WI38 (cell line): Measurements from ENCODE around the gene EPHB2.

Source experiments
- H3K4me3 ChIP-seq: 2 replicates; pipeline ENCODE4 v1.5.1; 2011; ENCODE audit warnings: low read depth, mild to moderate bottlenecking, control low read depth, low read length
- TF ChIP-seq, protein P1 (sequence below): IDR thresholded peaks from 2 replicates; pipeline ENCODE4 v1.5.1; 2012; ENCODE audit warnings: low read depth, mild to moderate bottlenecking, control low read depth, low read length

The EPHB2 gene

DNA sequence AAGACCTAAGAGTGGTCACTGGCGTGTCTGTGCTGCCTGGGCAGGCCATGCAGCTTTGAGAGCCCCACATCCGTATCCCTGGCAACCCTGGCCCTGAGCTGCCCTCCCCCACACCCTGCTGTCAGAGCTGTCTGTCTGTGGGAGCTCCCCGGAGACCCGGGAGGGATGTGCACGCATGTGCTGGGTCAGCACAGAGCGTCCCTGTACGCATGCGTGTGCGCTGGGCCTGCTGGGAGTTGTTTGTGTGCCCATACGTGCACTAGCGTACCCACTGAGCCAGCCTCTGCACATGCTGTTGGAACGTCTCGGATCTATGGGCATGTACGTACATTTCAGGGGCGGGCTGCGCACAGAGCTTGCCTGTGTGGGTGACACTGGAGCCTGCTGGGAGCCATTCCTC lies 89.3 kb downstream of the EPHB2 start:
- H3K4me3 ChIP-seq = no peak overlapping the region
- TF ChIP-seq, protein P1, sequence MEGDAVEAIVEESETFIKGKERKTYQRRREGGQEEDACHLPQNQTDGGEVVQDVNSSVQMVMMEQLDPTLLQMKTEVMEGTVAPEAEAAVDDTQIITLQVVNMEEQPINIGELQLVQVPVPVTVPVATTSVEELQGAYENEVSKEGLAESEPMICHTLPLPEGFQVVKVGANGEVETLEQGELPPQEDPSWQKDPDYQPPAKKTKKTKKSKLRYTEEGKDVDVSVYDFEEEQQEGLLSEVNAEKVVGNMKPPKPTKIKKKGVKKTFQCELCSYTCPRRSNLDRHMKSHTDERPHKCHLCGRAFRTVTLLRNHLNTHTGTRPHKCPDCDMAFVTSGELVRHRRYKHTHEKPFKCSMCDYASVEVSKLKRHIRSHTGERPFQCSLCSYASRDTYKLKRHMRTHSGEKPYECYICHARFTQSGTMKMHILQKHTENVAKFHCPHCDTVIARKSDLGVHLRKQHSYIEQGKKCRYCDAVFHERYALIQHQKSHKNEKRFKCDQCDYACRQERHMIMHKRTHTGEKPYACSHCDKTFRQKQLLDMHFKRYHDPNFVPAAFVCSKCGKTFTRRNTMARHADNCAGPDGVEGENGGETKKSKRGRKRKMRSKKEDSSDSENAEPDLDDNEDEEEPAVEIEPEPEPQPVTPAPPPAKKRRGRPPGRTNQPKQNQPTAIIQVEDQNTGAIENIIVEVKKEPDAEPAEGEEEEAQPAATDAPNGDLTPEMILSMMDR = no peak

DNA sequence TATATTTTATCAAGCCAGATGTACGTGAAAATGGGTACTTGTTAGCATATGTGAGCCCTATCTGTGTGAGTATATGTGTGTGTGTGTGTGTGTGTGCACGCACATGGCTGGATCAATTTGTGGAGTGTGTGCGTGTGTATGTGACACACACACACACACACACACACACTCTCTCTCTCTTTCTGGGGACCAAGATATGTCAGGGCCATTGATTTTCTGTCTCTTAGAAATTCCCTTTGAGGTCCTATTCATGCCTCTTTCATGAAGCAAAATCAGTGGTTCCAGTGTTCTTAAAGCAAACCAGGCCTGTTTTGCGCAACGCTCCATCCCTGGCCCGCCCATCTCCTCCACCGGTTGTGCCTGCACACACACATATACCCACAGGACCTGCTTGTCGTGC lies 90.0 kb downstream of the EPHB2 start:
- TF ChIP-seq, protein P1 = no peak
- no peak overlapping the region for H3K4me3 ChIP-seq

DNA sequence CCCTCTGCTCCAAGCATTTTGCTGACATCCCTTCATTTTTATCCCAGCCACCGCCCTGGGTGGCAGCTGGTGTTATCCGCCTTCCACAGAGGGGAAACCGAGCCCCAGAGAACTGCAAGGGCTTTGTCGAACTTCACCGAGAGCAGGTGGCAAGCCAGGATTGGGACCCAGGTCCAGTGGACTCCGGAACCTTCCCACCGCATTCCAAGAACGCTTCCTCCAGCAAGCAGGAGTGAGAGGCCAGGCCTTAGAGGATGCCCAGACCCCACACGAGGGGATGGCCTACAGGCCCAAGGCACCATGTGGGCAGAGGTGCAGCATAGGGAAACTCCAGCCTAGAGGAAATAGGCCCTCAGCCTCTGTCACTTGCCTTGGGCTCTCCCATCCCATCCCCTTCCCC lies 90.7 kb downstream of the EPHB2 start:
- TF ChIP-seq, protein P1 = no peak
- no peak overlapping the region for H3K4me3 ChIP-seq

DNA sequence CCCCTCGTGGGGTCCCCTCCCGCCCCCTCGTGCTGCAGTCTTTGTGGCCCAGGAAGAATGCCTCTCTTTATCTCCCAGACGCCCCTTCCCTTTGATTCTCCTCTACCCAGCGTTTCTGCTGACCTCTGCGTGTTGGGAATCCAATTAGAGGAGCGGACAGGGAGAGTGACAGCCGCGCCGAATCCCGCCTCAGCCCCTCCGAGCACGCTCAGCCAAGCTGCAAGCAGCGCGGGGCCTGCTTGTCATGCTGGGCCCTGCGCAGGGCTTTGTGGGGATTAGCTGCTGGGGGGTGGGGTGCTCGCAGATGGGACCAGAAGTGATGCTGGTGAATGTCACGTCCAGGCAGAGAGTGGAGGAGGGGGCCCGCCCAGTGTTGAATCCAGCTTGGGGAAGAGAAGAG lies 91.1 kb downstream of the EPHB2 start:
- no peak overlapping the region for H3K4me3 ChIP-seq
- TF ChIP-seq, protein P1 = no peak

DNA sequence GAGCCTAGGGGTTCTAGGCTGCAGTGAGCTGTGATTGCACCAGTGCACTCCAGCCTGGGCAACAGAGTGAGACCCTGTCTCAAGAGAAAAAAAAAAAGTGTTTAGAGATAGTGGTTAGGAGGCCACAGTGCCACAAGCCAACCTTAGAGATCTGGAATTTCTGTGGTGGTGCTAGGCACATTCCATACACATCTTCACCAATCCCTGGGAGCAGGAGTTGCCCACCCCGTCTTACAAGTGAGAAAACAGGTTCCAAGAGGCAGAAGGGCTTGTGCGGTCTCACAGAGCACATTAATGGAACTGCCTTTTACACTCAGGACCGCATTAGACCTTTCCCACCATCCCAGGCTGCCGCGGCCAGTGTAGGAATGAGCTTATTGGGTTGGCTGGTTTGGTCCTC lies 93.2 kb downstream of the EPHB2 start:
- H3K4me3 ChIP-seq = no peak overlapping the region
- TF ChIP-seq, protein P1 = no peak

DNA sequence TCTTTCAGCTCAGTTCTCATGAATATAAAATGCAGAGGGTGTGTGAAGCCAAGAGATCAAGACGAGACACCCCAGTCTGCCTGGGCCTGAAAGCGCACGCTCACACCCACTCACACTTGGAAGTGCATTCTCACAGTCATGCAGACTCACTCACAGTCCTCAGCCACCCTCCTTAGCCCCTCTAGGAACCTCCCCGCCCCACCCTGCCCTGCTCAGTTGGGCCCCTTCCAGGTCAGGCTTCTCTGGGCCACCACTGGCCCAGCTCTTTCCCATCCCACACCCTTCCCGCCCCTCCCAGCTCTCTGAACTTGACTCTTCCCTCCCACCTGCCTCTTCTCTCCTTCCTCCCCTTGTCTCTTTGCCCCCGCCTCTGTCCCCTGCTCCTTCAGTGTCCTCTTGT lies 93.8 kb downstream of the EPHB2 start:
- no peak overlapping the region for H3K4me3 ChIP-seq
- TF ChIP-seq, protein P1 = no peak

DNA sequence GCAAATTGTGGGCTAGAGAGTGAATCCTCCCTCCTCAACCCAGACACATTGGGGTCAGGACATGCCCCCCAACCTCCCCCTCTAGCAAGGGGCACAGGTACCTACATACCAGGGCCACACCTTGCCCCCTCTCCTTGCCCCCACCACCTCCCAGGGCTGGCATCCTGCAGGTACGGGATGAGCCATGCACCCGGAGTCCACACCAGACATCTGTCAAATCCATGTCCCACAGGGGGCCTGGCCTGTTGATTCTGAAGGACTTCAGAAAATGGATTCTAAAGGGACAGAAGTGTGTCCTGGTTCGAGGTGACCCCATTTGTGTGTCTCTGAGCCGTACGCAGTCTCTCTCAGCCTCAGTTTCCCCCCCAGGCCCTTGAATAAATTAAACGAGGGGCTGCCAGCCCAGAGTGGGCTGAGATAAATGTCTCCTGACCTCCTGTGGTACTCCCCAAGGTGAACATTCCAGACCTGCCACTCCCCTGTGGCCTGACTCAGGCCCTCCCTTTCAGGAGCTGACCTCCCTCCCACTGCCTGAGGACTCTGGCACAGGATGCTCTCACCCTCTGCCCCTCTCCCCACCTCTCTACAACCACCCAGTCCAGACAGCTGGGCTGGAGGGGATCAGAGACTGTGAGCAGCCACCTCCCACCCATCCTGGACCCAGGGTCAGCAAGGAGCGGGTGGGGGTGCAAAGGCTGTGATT lies 94.5 kb downstream of the EPHB2 start:
- TF ChIP-seq, protein P1 = no peak

More for the DNA sequence above, 94.5 kb downstream of the EPHB2 start:
- no peak overlapping the region for H3K4me3 ChIP-seq
